Esophagus squamous epithelium (tissue), 5 donors: ENCODE measurements around the gene HILPDA. TPM values are rescaled to one million over a fixed set of nuclear protein-coding genes. Genes with fewer than 3 reads are reported as not detected.

Source experiments
- DNase-seq: peaks from one replicate; lab custom pipeline; 2025; lab: John Stamatoyannopoulos, UW
- H3K27ac ChIP-seq, 4 donors: fragments of 200-600 bp; sonication (generic); one replicate each; pipeline ENCODE4 v1.5.1; 2016 to 2019; ENCODE audit warnings: mild to moderate bottlenecking in 1 of 4
- H3K27me3 ChIP-seq, 4 donors: fragments of 200-600 bp; sonication (generic); 1 replicate in 3 of 4; 2 replicates in 1 of 4; pipeline versions ENCODE4 v1.5.1 to v1.6.0; 2017 to 2021; ENCODE audit warnings: antibody characterized with exemption in 1 of 4
- H3K36me3 ChIP-seq, 3 donors: fragments of 200-600 bp; sonication (generic); one replicate each; pipeline ENCODE4 v1.5.1; 2016 to 2019
- H3K4me1 ChIP-seq, 3 donors: fragments of 200-600 bp; sonication (generic); one replicate each; pipeline ENCODE4 v1.5.1; 2017 to 2019
- H3K4me3 ChIP-seq, 4 donors: fragments of 200-600 bp; sonication (generic); 1 replicate in 3 of 4; 2 replicates in 1 of 4; pipeline ENCODE4 v1.5.1; 2016 to 2019; ENCODE audit warnings: mild to moderate bottlenecking in 2 of 4, moderate library complexity in 1 of 4
- H3K9me3 ChIP-seq, 3 donors: fragments of 200-600 bp; sonication (generic); one replicate each; pipeline ENCODE4 v1.5.1; 2016 to 2019
- POLR2A ChIP-seq, 4 donors: fragments of 450-650 bp; IDR thresholded peaks; one replicate each; pipeline ENCODE4 v1.6.1; 2017; ENCODE audit warnings: antibody characterized with exemption in 4 of 4, mild to moderate bottlenecking in 4 of 4, moderate library complexity in 3 of 4
- WGBS, 2 donors: methylation state at CpG; one replicate each; pipeline ENCODE4 v1.1.5; 2018; 5-methylcytosine and 5-hydroxymethylcytosine counted together
- intact Hi-C: fragments of 100-400 bp; cut with DNase I; formaldehyde crosslinking; loops from one replicate; pipeline ENCODE4 v1.15.0; 2022
- total RNA-seq, 4 donors: library from RNA; depleted of rRNA; stranded (reverse); fragments of >200 nt; gene quantifications; one replicate each; pipeline ENCODE4 v1.1.0, GENCODE V29; 2016
- TF ChIP-seq, protein P1 (sequence below), 6 experiments: fragments of 450-650 bp in 4 of 6; fragments of 200-600 bp in 2 of 6; sonication (generic) in 2 of 6; IDR thresholded peaks; one replicate each; pipeline ENCODE4 v1.5.1; 2016 to 2019; ENCODE audit warnings: antibody characterized with exemption in 6 of 6, mild to moderate bottlenecking in 4 of 6, moderate library complexity in 4 of 6
- donor health status: DM: yes; HTN: yes; CAD: no.

The HILPDA gene
- total RNA-seq, 4 donors from 2014 or later, result 17.6 to 53.0 (median 21.9) TPM

DNA sequence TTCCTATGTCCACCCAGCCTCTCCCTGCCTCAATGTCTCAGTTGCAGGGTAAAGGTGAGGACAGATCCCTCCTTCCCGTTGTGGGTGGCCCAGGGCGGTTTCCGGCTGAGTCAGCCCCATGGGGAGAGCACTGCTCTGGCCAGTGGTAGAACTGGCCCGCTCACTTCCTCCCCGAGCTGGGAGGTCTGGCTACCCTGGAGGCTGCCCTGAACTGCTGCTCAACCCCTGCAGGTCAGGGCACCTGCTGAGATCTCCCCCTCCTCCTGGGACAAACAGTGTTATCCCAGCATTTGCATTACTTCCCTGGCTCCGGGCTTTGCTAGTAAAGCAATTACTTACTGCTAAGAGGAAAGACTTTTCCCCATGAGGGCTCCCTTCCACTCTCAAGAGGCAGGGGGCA is 24.5 kb upstream of the HILPDA start:
- no peaks in the 10 kb centered on the region for H3K27me3 ChIP-seq
- intact Hi-C loops, result no loop called here
- no peak overlapping the region for H3K4me3 ChIP-seq
- peaks cover 0 to 77% (median 22%) of the 10 kb centered on the region in 3 donors for H3K4me1 ChIP-seq
- H3K27ac ChIP-seq, result peak overlapping the region in 3 of 4 donors; percentile 77 to 86 (median 80)
- no peak for TF ChIP-seq POLR2A (IDR thresholded peaks at IDR 0.05)
- TF ChIP-seq, protein P1, sequence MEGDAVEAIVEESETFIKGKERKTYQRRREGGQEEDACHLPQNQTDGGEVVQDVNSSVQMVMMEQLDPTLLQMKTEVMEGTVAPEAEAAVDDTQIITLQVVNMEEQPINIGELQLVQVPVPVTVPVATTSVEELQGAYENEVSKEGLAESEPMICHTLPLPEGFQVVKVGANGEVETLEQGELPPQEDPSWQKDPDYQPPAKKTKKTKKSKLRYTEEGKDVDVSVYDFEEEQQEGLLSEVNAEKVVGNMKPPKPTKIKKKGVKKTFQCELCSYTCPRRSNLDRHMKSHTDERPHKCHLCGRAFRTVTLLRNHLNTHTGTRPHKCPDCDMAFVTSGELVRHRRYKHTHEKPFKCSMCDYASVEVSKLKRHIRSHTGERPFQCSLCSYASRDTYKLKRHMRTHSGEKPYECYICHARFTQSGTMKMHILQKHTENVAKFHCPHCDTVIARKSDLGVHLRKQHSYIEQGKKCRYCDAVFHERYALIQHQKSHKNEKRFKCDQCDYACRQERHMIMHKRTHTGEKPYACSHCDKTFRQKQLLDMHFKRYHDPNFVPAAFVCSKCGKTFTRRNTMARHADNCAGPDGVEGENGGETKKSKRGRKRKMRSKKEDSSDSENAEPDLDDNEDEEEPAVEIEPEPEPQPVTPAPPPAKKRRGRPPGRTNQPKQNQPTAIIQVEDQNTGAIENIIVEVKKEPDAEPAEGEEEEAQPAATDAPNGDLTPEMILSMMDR (IDR thresholded peaks at IDR 0.05), result no peak
- no peaks in the 10 kb centered on the region for H3K36me3 ChIP-seq
- DNase-seq, result no peak
- WGBS, 2 donors, result 0 to 43% methylated on average over 2 to 5 of the region's 6 CpGs
- H3K9me3 ChIP-seq, result no peaks in the 10 kb centered on the region

DNA sequence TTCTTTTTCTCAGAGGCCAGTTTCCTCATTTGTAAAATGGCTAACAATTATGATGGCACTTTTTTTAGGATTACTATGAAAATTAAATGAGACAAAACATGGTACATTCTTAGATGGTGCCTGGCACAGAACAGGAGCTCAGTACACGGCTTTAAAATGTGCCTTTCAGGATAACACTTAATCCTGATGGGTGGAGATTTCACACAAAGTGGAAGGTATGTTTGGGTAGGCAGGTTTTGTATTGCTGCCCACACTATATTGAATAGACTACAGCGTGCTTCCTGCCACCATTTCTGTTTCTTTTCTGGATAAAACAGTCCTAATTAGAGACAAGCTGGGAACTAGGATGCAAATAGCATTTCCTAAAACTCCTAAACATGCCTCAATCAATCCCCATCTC is 23.9 kb upstream of the HILPDA start:
- 19 to 43% methylated on average over 2 of the region's 2 CpGs for WGBS, 2 donors
- H3K4me1 ChIP-seq, result peaks cover 0 to 82% (median 22%) of the 10 kb centered on the region in 3 donors
- no peaks in the 10 kb centered on the region for H3K9me3 ChIP-seq
- no peaks in the 10 kb centered on the region for H3K36me3 ChIP-seq
- intact Hi-C loops, result no loop called here
- TF ChIP-seq, protein P1 (IDR thresholded peaks at IDR 0.05), result no peak
- no peak for TF ChIP-seq POLR2A (IDR thresholded peaks at IDR 0.05)
- H3K27ac ChIP-seq, result peak overlapping the region; percentile 43 to 86 (median 78)
- H3K27me3 ChIP-seq, result no peaks in the 10 kb centered on the region
- no peak overlapping the region for H3K4me3 ChIP-seq
- DNase-seq, result no peak

DNA sequence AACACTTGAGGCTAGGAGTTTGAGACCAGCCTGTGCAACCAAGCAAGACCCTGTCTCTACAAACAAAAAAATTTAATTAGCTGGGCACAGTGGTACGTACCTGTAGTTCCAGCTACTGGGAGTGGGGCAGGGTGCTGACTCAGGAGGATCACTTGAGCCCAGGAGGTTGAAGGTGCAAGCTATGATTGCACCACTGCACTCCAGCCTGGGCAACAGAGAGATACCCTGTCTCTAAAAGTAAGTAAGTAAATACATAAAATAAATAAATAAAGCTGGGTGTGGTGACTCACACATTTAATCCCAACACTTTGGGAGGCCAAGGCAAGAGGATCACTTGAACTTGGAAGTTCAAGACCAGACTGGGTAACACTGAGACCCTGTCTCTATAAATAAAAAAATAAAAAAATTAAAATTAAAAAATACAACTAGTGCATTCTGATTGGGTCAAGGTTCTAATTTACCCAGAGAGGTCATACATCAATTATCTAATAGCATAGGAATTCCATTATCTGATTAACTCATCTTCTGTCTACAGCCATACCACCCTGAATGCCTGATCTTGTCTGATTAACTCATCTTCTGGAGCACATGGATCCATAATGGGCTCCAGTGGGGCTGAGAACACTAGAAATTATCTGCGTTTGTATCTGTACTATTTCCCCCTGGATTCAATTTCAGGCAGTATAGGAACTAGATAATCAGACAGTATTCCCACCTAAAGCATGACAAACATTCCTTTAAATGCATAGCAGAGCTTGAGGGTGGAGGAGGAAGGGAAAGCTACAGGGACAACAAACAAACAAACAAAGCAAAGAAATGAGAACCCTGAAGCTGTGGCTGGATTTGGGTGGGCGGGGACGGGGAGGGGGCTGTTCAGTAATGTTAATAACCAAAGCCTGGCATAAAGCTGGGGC is 21.0 kb upstream of the HILPDA start:
- 33 to 55% methylated on average over 4 of the region's 4 CpGs for WGBS, 2 donors
- no peaks in the 10 kb centered on the region for H3K9me3 ChIP-seq
- intact Hi-C loops, result no loop called here
- no peaks in the 10 kb centered on the region for H3K27me3 ChIP-seq
- no peaks in the 10 kb centered on the region for H3K36me3 ChIP-seq
- TF ChIP-seq, protein P1 (IDR thresholded peaks at IDR 0.05), result no peak
- TF ChIP-seq POLR2A (IDR thresholded peaks at IDR 0.05), result no peak
- no peak for DNase-seq
- peaks cover 0 to 72% (median 22%) of the 10 kb centered on the region in 3 donors for H3K4me1 ChIP-seq
- H3K4me3 ChIP-seq, result no peak overlapping the region
- peak overlapping the region in 3 of 4 donors; percentile 3 to 86 (median 59) for H3K27ac ChIP-seq

GRCh38 chr7:128435327-128435686 is 20.4 kb upstream of the HILPDA start:
- H3K4me3 ChIP-seq, result no peak overlapping the region
- no peaks in the 10 kb centered on the region for H3K27me3 ChIP-seq
- WGBS, 2 donors, result 39 to 65% methylated on average over 3 of the region's 3 CpGs
- peaks cover 0 to 65% (median 22%) of the 10 kb centered on the region in 3 donors for H3K4me1 ChIP-seq
- peak overlapping the region in 3 of 4 donors; percentile 3 to 86 (median 59) for H3K27ac ChIP-seq
- intact Hi-C loops, result no loop called here
- TF ChIP-seq, protein P1 (IDR thresholded peaks at IDR 0.05), result no peak
- no peak for TF ChIP-seq POLR2A (IDR thresholded peaks at IDR 0.05)
- no peaks in the 10 kb centered on the region for H3K9me3 ChIP-seq
- DNase-seq, result no peak
- H3K36me3 ChIP-seq, result no peaks in the 10 kb centered on the region
